ENCODE data around the gene PTPRM.

DNA sequence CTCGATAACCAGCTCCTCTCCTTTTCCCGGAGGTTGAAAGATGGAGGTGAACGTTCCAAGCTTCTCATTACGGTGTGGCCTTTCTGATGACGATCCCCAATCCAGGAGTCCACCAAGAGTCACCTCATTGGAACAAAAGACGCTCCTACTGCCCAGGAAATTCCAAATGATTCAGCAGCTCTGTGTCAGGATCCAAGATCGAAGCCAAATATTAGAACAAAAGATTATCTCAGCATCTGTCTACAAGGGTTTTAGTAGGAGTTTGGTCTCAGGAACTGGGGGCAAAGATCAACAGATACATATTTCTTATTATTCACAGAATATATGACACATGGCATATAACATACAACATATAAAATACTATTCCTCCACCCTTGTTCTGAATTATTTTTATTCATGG, 881.0 kb downstream of the PTPRM start:
- TF ChIP-seq POLR2AphosphoS5 (IDR thresholded peaks at IDR 0.05; ENCODE audit: low read depth, low read length) (no peak), TAF1 (IDR thresholded peaks at IDR 0.05; ENCODE audit: low read depth, low read length) (no peak), POLR2A (IDR thresholded peaks at IDR 0.05; ENCODE audit: low read depth, low read length) (no peak), POU2F2 (IDR thresholded peaks at IDR 0.05; ENCODE audit: low read depth, low read length) (no peak), SPI1 (IDR thresholded peaks at IDR 0.05; ENCODE audit: low read depth, low read length) (no peak)

Measured in GM12891 (cell line).